Measurements from ENCODE around the gene BCAN.

Gene BCAN

GRCh38 chr1:156659661-156659987 lies 17.7 kb downstream of the BCAN start:
- no peak for DNase-seq
- no peaks in the 10 kb centered on the region for H3K36me3 Mint-ChIP-seq (ENCODE audit: low read depth)
- H3K4me3 Mint-ChIP-seq = no peak overlapping the region
- H3K9me3 Mint-ChIP-seq = no peaks in the 10 kb centered on the region
- no peak for TF ChIP-seq CTCF (IDR thresholded peaks at IDR 0.05)
- H3K27ac Mint-ChIP-seq = no peak overlapping the region
- peaks cover 57% of the 10 kb centered on the region for H3K27me3 Mint-ChIP-seq (ENCODE audit: low read depth, poor library complexity)
- H3K4me1 Mint-ChIP-seq = peaks cover 66% of the 10 kb centered on the region

- H3K27ac Mint-ChIP-seq = peak overlapping the region; percentile 91
- peak overlapping the region; percentile 31 for H3K4me3 Mint-ChIP-seq
- H3K36me3 Mint-ChIP-seq (ENCODE audit: low read depth) = no peaks in the 10 kb centered on the region
- H3K4me1 Mint-ChIP-seq = peaks cover 71% of the 10 kb centered on the region
- H3K9me3 Mint-ChIP-seq = no peaks in the 10 kb centered on the region
- peaks cover 51% of the 10 kb centered on the region for H3K27me3 Mint-ChIP-seq (ENCODE audit: low read depth, poor library complexity)
- DNase-seq = peak; percentile 99
- TF ChIP-seq CTCF (IDR thresholded peaks at IDR 0.05) = peak; percentile 99
Observed at GRCh38 chr1:156659988-156660751, 18.3 kb downstream of the BCAN start.

GRCh38 chr1:156660752-156661112 lies 18.8 kb downstream of the BCAN start:
- peak overlapping the region; percentile 23 for H3K4me3 Mint-ChIP-seq
- no peaks in the 10 kb centered on the region for H3K9me3 Mint-ChIP-seq
- peaks cover 45% of the 10 kb centered on the region for H3K27me3 Mint-ChIP-seq (ENCODE audit: low read depth, poor library complexity)
- no peaks in the 10 kb centered on the region for H3K36me3 Mint-ChIP-seq (ENCODE audit: low read depth)
- peak overlapping the region; percentile 91 for H3K27ac Mint-ChIP-seq
- no peak for DNase-seq
- H3K4me1 Mint-ChIP-seq = peaks cover 77% of the 10 kb centered on the region
- no peak for TF ChIP-seq CTCF (IDR thresholded peaks at IDR 0.05)

GRCh38 chr1:156662005-156662799 lies 20.3 kb downstream of the BCAN start:
- peak overlapping the region; percentile 57 for H3K27ac Mint-ChIP-seq
- H3K36me3 Mint-ChIP-seq (ENCODE audit: low read depth) = no peaks in the 10 kb centered on the region
- H3K27me3 Mint-ChIP-seq (ENCODE audit: low read depth, poor library complexity) = peaks cover 31% of the 10 kb centered on the region
- no peak for DNase-seq
- H3K4me3 Mint-ChIP-seq = peak overlapping the region; percentile 32
- H3K4me1 Mint-ChIP-seq = peaks cover 84% of the 10 kb centered on the region
- no peaks in the 10 kb centered on the region for H3K9me3 Mint-ChIP-seq
- no peak for TF ChIP-seq CTCF (IDR thresholded peaks at IDR 0.05)

GRCh38 chr1:156662800-156663055 lies 20.8 kb downstream of the BCAN start:
- H3K27me3 Mint-ChIP-seq (ENCODE audit: low read depth, poor library complexity) = peaks cover 25% of the 10 kb centered on the region
- H3K4me3 Mint-ChIP-seq = peak overlapping the region; percentile 28
- peak overlapping the region; percentile 62 for H3K27ac Mint-ChIP-seq
- H3K9me3 Mint-ChIP-seq = no peaks in the 10 kb centered on the region
- H3K4me1 Mint-ChIP-seq = peaks cover 84% of the 10 kb centered on the region
- H3K36me3 Mint-ChIP-seq (ENCODE audit: low read depth) = no peaks in the 10 kb centered on the region
- DNase-seq = no peak
- TF ChIP-seq CTCF (IDR thresholded peaks at IDR 0.05) = no peak

- peaks cover 88% of the 10 kb centered on the region for H3K4me1 Mint-ChIP-seq
- peak overlapping the region; percentile 45 for H3K4me3 Mint-ChIP-seq
- peak overlapping the region; percentile 79 for H3K27ac Mint-ChIP-seq
Observed at GRCh38 chr1:156663178-156663577, 21.3 kb downstream of the BCAN start.

More at GRCh38 chr1:156663178-156663577, 21.3 kb downstream of the BCAN start:
- Mint-ChIP-seq H3K9me3 (no peaks in the 10 kb centered on the region), H3K27me3 (ENCODE audit: low read depth, poor library complexity) (peaks cover 21% of the 10 kb centered on the region), H3K36me3 (ENCODE audit: low read depth) (no peaks in the 10 kb centered on the region)
- DNase-seq = no peak
- TF ChIP-seq CTCF (IDR thresholded peaks at IDR 0.05) = no peak
